ENCODE data around the gene MICB.
"Not testable (repeated sequence)": the region's sequence is repeated elsewhere in the genome, so short reads cannot be mapped to it uniquely, and the experiment has no call there.

The MICB gene

DNA sequence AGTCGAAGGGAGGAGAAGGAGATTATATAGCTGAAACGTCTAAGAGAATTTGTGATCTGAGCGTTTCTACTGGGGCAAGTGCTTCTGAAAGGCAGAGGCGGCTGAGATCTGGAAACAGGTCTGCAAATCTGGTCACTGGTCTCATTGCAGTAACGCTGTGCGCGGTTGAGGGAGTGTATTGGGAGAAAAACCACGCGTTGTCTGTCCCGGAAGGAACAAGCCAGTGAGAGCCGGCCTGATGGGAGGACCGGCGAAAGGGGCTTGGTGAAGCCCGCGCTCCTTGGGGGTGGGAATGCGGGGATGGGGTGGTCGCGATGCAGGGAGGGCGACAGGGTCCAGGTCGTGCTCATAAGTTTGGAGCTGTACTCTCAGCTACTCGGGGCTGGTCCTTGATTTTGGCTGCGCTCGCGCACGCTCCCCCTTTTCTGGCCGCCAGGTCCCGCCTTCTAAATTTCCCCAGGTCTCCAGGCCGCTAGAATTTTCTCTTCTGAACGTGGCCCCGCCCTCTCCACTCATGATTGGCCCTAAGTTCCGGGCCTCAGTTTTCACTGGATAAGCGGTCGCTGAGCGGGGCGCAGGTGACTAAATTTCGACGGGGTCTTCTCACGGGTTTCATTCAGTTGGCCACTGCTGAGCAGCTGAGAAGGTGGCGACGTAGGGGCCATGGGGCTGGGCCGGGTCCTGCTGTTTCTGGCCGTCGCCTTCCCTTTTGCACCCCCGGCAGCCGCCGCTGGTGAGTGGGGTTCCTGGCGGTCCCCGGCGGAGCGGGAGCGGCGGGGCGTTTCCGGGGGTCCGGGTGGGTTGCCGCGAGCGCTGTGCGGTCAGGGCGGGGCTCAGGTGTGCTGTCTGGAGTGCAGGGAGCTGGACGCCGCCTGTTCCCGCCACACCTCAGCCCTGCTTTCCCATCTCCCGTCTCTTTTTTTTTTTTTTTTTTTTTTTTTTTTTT lies at the start of gene MICB:
TSS of gene MICB (plus strand) at position 615 of the 946 bp plus-strand sequence. CDS start at position 664, 49 bp downstream.
- Histone ChIP-seq H3K27me3 (ENCODE audit: control insufficient read depth, insufficient read depth, low read length) (peaks cover 37% of the 10 kb centered on the region), H3K9me3 (ENCODE audit: control insufficient read depth, insufficient read depth, low read length) (no peaks in the 10 kb centered on the region), H3K4me1 (ENCODE audit: control insufficient read depth, insufficient read depth, low read length) (no peaks in the 10 kb centered on the region), H3K4me3 (ENCODE audit: low read depth, low read length) (peak within 1 kb of the TSS; percentile 72), H3K36me3 (ENCODE audit: control insufficient read depth, insufficient read depth, low read length) (no peaks in the 10 kb centered on the region), H3K9ac (ENCODE audit: low read depth, low read length) (peak within 1 kb of the TSS; percentile 54)

DNA sequence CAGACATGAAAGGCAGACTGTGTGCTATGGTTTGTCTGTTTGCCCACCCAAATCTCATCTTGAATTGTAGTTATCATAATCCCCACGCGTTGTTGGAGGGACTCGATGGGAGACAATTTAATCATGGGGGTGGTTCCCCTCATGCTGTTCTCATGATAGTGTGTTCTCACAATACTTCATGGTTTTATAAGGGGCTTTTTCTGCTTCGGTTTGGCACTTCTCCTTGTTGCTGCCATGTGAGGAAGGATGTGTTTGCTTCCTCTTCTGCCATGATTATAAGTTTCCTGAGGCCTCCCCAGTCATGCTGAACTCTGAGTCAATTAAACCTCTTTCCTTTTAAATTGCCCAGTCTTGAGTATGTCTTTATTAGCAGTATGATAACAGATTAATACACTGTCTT lies 47.2 kb upstream of the MICB start:
- Histone ChIP-seq H3K9me3 (ENCODE audit: control insufficient read depth, insufficient read depth, low read length) (no peaks in the 10 kb centered on the region), H3K9ac (ENCODE audit: low read depth, low read length) (no peak overlapping the region), H3K4me3 (ENCODE audit: low read depth, low read length) (no peak overlapping the region), H3K36me3 (ENCODE audit: control insufficient read depth, insufficient read depth, low read length) (no peaks in the 10 kb centered on the region), H3K4me1 (ENCODE audit: control insufficient read depth, insufficient read depth, low read length) (no peaks in the 10 kb centered on the region), H3K27me3 (ENCODE audit: control insufficient read depth, insufficient read depth, low read length) (no peaks in the 10 kb centered on the region)

DNA sequence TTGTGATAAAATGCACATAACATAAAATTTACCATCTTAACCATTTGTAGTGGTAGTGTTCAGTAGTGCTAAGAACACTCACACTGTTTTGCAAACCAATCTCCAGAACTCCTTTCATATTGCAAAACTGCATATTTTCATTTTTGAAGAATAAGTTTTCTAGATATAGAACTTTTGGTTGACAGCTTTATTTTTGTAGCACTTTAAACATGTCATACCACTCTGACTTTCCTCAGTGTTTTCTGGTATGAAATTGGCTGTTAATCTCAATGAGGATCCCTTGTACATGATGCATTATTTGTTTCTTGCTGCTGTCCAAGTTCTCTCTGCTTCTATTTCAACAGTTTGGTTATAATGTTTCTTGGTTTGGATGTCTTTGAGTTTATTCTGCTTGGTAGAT lies 45.1 kb upstream of the MICB start:
- Histone ChIP-seq H3K36me3 (ENCODE audit: control insufficient read depth, insufficient read depth, low read length) (no peaks in the 10 kb centered on the region), H3K9ac (ENCODE audit: low read depth, low read length) (no peak overlapping the region), H3K9me3 (ENCODE audit: control insufficient read depth, insufficient read depth, low read length) (no peaks in the 10 kb centered on the region), H3K27me3 (ENCODE audit: control insufficient read depth, insufficient read depth, low read length) (no peaks in the 10 kb centered on the region), H3K4me1 (ENCODE audit: control insufficient read depth, insufficient read depth, low read length) (no peaks in the 10 kb centered on the region), H3K4me3 (ENCODE audit: low read depth, low read length) (no peak overlapping the region)

DNA sequence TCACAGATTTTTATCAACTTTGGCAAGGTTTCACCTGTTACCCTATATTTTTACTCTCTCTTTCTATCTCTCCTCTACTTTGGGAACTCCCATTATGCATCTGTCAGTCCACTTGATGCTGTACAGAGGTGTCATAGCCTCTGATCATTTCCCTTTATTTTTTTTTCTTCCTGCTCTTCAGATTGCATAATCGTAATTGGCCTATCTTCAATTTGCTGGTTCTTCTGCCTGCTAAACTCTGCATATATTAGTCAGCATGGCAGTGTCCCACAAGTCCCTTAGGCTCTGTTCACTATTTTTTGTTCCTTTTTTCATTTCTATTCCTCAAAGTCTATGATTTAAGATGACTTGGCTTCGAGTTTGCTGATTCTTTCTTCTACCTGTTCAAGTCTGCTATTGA lies 44.7 kb upstream of the MICB start:
- Histone ChIP-seq H3K4me3 (ENCODE audit: low read depth, low read length) (no peak overlapping the region), H3K9ac (ENCODE audit: low read depth, low read length) (no peak overlapping the region), H3K36me3 (ENCODE audit: control insufficient read depth, insufficient read depth, low read length) (no peaks in the 10 kb centered on the region), H3K9me3 (ENCODE audit: control insufficient read depth, insufficient read depth, low read length) (no peaks in the 10 kb centered on the region), H3K4me1 (ENCODE audit: control insufficient read depth, insufficient read depth, low read length) (no peaks in the 10 kb centered on the region), H3K27me3 (ENCODE audit: control insufficient read depth, insufficient read depth, low read length) (no peaks in the 10 kb centered on the region)

DNA sequence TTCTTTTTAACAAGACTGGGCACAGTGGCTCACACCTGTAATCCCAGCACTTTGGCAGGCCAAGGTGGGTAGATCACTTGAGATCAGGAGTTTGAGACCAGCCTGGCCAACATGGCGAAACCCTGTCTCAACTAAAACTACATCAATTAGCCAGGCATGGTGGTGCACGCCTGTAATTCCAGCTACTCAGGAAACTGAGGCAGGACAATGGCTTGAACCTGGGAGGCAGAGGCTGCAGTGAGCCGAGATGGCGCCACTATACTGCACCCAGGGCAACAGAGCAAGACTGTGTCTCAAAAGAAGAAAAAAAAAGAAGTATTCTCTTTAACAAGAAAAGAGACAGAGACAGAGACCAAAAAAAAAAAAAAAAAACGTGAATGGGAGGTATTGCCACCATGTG lies 38.1 kb upstream of the MICB start:
- H3K36me3 ChIP-seq (ENCODE audit: control insufficient read depth, insufficient read depth, low read length); H3K9me3 ChIP-seq (ENCODE audit: control insufficient read depth, insufficient read depth, low read length); H3K4me1 ChIP-seq (ENCODE audit: control insufficient read depth, insufficient read depth, low read length); H3K9ac ChIP-seq (ENCODE audit: low read depth, low read length); H3K4me3 ChIP-seq (ENCODE audit: low read depth, low read length): not testable (repeated sequence)
- H3K27me3 ChIP-seq (ENCODE audit: control insufficient read depth, insufficient read depth, low read length): peaks cover 22% of the 10 kb centered on the region

DNA sequence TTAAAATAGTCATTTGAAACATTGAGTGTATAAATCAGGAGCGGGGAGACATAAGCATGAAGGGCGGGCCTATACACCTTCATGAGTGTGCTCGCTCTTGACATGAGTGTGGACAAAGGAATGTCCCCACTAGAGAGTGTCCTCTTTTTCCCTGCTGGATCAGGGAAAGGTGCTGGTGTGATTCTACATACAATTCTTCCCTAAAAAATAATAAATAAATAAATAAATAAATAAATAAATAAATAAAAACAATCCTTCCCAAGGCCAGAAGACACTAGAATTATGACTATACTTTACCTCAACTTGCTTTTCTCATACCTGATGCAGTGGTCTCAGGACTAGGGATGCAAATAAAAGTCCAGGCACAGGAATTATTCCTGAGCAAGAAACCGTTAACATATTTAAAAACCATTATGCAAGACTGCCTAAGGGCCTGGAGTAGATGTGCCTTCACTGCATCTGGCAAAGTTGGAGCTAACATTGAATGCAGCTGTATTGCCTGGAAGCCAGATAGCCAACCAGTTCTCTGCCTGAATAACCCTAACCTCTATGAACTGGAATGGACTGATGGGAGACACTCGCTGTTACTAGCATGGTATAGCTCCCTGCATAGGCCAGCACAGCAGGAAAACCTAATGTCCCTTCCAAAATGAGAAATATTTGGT lies 37.5 kb upstream of the MICB start:
- Histone ChIP-seq H3K27me3 (ENCODE audit: control insufficient read depth, insufficient read depth, low read length) (peaks cover 22% of the 10 kb centered on the region), H3K4me1 (ENCODE audit: control insufficient read depth, insufficient read depth, low read length) (no peaks in the 10 kb centered on the region), H3K9me3 (ENCODE audit: control insufficient read depth, insufficient read depth, low read length) (no peaks in the 10 kb centered on the region), H3K9ac (ENCODE audit: low read depth, low read length) (no peak overlapping the region), H3K36me3 (ENCODE audit: control insufficient read depth, insufficient read depth, low read length) (no peaks in the 10 kb centered on the region), H3K4me3 (ENCODE audit: low read depth, low read length) (no peak overlapping the region)

DNA sequence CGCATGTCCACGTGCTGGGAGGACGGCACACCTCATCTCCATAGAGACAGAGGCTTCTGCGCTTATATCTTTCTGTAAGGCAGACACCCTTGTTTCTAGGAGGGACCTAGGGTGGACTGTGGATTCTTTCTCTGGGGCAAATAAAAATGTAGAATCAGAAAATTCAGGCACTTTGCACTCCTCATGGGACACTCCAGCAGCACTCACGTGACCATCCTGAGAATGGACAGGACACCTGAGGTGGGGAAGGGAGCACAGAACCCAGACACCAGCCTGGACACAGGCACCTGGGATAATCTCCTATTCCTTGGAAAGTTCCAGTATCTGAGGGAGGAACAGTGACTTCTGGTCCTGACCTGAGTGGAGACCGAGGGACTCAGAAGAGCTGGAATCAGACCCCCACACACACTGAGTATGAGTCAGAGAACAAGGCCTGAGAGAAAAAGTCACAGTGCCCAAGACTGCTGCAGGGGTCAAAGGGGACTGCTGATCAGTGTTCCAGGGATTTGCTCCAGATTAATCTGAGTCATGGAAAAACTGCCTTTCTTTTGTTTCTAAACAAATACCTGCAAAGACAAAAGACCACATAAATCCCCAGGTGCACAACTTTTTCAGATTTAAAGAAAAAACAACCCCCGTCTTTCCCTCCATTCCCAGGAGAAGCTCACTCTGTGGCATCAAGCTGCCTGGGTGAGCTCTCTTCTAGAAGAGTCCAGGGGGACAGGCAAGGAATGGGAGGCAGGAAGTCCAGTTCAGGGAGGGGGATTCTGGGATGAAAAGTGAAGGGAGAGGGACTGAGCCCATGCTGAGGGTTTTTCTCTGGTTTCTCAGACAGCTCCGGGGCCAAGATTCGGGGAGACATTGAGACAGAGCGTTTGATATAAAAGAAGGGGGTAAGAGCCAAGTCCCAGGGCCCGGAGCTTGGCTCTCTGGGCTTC lies 35.6 kb upstream of the MICB start:
- H3K9me3 ChIP-seq (ENCODE audit: control insufficient read depth, insufficient read depth, low read length): no peaks in the 10 kb centered on the region
- H3K36me3 ChIP-seq (ENCODE audit: control insufficient read depth, insufficient read depth, low read length): no peaks in the 10 kb centered on the region
- H3K4me1 ChIP-seq (ENCODE audit: control insufficient read depth, insufficient read depth, low read length): no peaks in the 10 kb centered on the region
- H3K27me3 ChIP-seq (ENCODE audit: control insufficient read depth, insufficient read depth, low read length): peaks cover 22% of the 10 kb centered on the region
- no peak overlapping the region for H3K9ac ChIP-seq (ENCODE audit: low read depth, low read length)
- H3K4me3 ChIP-seq (ENCODE audit: low read depth, low read length): peak overlapping the region; percentile 52

DNA sequence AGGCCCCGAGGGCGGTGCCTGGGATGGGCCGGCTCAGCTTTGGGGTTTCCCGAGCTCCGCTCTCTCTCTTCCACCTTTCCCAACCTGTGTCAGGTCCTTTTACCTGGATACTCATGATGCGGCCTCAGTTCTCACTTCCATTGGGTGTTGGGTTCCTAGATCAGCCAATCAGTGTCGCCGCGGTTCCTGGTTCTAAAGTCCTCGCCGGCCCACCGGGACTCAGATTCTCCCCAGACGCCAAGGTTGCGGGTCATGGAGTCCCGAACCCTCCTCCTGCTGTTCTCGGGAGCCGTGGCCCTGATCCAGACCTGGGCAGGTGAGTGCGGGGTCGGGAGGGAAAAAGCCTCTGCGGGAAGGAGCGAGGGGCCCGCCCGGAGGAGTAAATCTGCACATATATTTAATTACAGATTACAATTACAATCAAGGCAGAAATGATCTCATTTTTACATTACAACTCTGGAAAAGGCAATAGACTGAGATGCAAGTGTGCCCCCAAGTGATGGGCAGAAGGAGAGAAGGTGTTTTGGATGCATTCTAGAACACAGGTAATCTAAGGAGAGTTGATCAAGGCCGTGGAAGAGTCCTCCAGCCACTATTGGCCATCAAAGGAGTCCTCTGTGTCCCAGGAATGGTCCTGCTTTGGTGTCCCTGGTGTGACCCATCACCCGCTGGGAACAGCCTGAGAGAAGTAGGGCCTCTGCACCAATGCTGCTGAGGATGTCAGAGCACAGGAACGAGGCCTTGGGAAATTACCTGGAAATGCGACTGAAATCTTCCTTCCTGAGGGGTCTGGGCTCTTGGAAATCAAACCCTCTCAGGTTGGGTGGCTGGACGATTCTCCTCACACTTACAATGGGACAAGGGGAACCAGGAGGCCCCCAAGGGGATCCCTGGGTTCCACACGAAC lies 34.7 kb upstream of the MICB start:
- no peaks in the 10 kb centered on the region for H3K9me3 ChIP-seq (ENCODE audit: control insufficient read depth, insufficient read depth, low read length)
- H3K4me1 ChIP-seq (ENCODE audit: control insufficient read depth, insufficient read depth, low read length): no peaks in the 10 kb centered on the region
- peak overlapping the region; percentile 52 for H3K4me3 ChIP-seq (ENCODE audit: low read depth, low read length)
- no peaks in the 10 kb centered on the region for H3K36me3 ChIP-seq (ENCODE audit: control insufficient read depth, insufficient read depth, low read length)
- peaks cover 22% of the 10 kb centered on the region for H3K27me3 ChIP-seq (ENCODE audit: control insufficient read depth, insufficient read depth, low read length)
- peak overlapping the region; percentile 76 for H3K9ac ChIP-seq (ENCODE audit: low read depth, low read length)

DNA sequence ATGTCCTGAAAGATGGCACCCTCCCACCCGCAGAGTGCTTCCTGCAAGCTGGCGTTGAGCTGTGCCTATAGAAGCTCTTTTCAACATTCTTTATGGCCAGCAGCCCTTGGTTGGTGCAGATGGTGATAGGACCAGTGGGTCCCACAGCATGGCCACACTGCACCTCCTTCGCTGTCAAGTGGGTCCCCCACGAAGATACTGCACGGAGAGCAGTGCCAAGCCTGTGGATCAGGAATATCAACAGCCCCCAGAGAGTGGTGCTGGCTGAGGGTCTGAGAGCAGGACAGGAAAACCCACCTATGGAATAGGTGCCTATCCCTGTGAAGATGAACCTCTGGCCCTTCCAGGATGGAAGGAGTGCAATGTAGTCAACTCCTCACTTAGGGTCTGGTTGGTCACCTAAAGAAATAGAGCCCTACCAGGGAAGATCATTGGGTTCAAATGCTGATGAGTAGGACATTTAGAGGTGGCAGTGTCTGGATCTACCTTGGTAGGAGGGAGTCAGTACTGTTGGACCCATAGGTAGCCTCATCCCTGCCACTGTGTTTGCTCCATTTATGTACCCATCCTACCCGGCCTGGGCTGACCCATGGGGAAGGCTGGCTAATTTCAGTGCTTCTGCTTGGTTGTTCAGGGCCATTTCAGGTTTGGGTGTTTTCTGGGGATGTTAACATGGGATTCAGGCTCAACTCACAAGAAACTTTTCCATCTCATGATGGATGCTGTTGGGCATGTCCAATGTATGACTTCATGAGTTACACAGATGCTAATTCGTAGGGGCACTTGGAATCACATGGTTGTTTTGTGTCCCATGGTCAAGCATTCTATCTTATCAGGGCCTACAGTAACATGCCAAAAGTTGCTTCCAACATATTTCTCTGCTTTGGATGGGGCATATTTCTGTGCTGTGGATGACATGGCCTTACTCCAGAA lies 33.4 kb upstream of the MICB start:
- peaks cover 22% of the 10 kb centered on the region for H3K27me3 ChIP-seq (ENCODE audit: control insufficient read depth, insufficient read depth, low read length)
- H3K4me1 ChIP-seq (ENCODE audit: control insufficient read depth, insufficient read depth, low read length): no peaks in the 10 kb centered on the region
- no peak overlapping the region for H3K4me3 ChIP-seq (ENCODE audit: low read depth, low read length)
- H3K36me3 ChIP-seq (ENCODE audit: control insufficient read depth, insufficient read depth, low read length): no peaks in the 10 kb centered on the region
- H3K9ac ChIP-seq (ENCODE audit: low read depth, low read length): no peak overlapping the region
- no peaks in the 10 kb centered on the region for H3K9me3 ChIP-seq (ENCODE audit: control insufficient read depth, insufficient read depth, low read length)

DNA sequence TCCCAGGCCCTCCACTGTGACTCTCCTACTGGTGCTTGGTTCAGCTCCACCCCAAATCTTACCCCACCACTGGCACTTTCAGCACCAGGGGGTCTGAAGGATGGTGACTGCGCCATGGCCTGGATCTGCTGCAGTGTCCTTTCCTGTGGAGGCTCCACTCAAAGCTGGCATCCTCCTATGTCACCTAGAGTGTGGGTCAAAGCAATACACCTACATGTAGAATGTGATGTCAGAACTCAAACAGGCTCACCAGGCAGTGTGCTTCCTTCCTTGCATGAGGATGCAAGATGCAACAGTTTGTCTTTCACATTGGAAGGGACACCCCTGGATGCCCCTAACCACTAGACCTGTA lies 32.8 kb upstream of the MICB start:
- no peaks in the 10 kb centered on the region for H3K9me3 ChIP-seq (ENCODE audit: control insufficient read depth, insufficient read depth, low read length)
- H3K4me1 ChIP-seq (ENCODE audit: control insufficient read depth, insufficient read depth, low read length): no peaks in the 10 kb centered on the region
- no peak overlapping the region for H3K9ac ChIP-seq (ENCODE audit: low read depth, low read length)
- no peaks in the 10 kb centered on the region for H3K36me3 ChIP-seq (ENCODE audit: control insufficient read depth, insufficient read depth, low read length)
- no peak overlapping the region for H3K4me3 ChIP-seq (ENCODE audit: low read depth, low read length)
- peaks cover 22% of the 10 kb centered on the region for H3K27me3 ChIP-seq (ENCODE audit: control insufficient read depth, insufficient read depth, low read length)
